Activated CD8-positive, alpha-beta T cell treated with anti-CD3 and anti-CD28 coated beads for 36 hours (primary cell): ENCODE data around the gene ERC2. TPM values are rescaled to one million over a fixed set of nuclear protein-coding genes. Genes with fewer than 3 reads are reported as not detected.

Source experiments
- ATAC-seq: fragments of 200-7000 bp; cut with Tn5 transposase; one replicate; pipeline ENCODE4 v1.10.0; 2021; ENCODE audit warnings: mild to moderate bottlenecking, moderate library complexity
- CTCF ChIA-PET: fragments of 350-600 bp; sonication (Branson Sonifier 250); formaldehyde crosslinking; loops from one replicate; lab custom pipeline; 2021; ENCODE audit warnings: antibody characterized with exemption; lab: Charles Lee
- POLR2A ChIA-PET: fragments of 350-600 bp; sonication (Branson Sonifier 250); formaldehyde crosslinking; loops from one replicate; lab custom pipeline; 2021; ENCODE audit warnings: antibody characterized with exemption; lab: Charles Lee
- DNase-seq: peaks from one replicate; pipeline ENCODE4 v3.0.0-alpha.2; 2020
- H3K27ac Mint-ChIP-seq: one replicate; pipeline ENCODE4 v1.8.0; 2021; ENCODE audit warnings: mild to moderate bottlenecking, mixed read lengths
- H3K27me3 Mint-ChIP-seq: one replicate; pipeline ENCODE4 v1.8.0; 2021; ENCODE audit warnings: mixed read lengths
- H3K36me3 Mint-ChIP-seq: one replicate; pipeline ENCODE4 v1.8.0; 2021; ENCODE audit warnings: low read depth, mixed read lengths
- H3K4me1 Mint-ChIP-seq: one replicate; pipeline ENCODE4 v1.8.0; 2021; ENCODE audit warnings: low read depth, mixed read lengths
- H3K4me3 Mint-ChIP-seq: one replicate; pipeline ENCODE4 v1.8.0; 2021; ENCODE audit warnings: mild to moderate bottlenecking, moderate library complexity, mixed read lengths
- H3K9me3 Mint-ChIP-seq: one replicate; pipeline ENCODE4 v1.8.0; 2021; ENCODE audit warnings: mixed read lengths
- intact Hi-C: fragments of 100-400 bp; cut with micrococcal nuclease; formaldehyde crosslinking; loops from one replicate; pipeline ENCODE4 v1.10.0; 2022
- total RNA-seq, 2 experiments: library from RNA; stranded (reverse); gene quantifications; one replicate each; pipeline ENCODE4 v1.2.3, GENCODE V29; 2021
- TF ChIP-seq, protein P1 (sequence below): fragments of 200-600 bp; IDR thresholded peaks from one replicate; pipeline ENCODE4 v1.8.0; 2022; ENCODE audit warnings: antibody characterized with exemption, mild to moderate bottlenecking

The ERC2 gene
- total RNA-seq, 2 experiments from 2014 or later = 0.18 to 0.52 TPM

DNA sequence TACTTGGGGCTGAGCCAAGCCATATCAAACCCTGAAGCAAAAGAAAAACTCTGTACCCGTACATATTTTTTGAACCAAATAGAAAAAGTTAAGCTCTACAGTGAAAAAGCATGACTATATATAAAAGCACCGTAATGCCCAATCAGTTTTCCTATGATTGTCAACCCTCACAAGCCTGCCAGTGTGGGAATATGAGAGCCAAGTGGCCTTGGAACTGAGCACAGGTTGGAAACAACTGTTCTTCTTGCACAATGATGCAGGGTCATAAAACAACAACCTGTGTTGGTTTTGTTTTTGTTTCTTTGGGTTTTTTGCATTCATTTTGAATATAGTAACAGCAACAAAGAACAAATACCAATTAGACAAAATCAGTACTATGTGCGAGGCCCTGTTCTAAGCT, 3.5 kb upstream of the ERC2 start:
- Mint-ChIP-seq H3K9me3 (no peaks in the 10 kb centered on the region), H3K4me3 (no peak overlapping the region), H3K27me3 (peaks cover 49% of the 10 kb centered on the region), H3K27ac (no peak overlapping the region), H3K4me1 (peaks cover 5% of the 10 kb centered on the region), H3K36me3 (no peaks in the 10 kb centered on the region)
- TF ChIP-seq, protein P1, sequence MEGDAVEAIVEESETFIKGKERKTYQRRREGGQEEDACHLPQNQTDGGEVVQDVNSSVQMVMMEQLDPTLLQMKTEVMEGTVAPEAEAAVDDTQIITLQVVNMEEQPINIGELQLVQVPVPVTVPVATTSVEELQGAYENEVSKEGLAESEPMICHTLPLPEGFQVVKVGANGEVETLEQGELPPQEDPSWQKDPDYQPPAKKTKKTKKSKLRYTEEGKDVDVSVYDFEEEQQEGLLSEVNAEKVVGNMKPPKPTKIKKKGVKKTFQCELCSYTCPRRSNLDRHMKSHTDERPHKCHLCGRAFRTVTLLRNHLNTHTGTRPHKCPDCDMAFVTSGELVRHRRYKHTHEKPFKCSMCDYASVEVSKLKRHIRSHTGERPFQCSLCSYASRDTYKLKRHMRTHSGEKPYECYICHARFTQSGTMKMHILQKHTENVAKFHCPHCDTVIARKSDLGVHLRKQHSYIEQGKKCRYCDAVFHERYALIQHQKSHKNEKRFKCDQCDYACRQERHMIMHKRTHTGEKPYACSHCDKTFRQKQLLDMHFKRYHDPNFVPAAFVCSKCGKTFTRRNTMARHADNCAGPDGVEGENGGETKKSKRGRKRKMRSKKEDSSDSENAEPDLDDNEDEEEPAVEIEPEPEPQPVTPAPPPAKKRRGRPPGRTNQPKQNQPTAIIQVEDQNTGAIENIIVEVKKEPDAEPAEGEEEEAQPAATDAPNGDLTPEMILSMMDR = no peak
- intact Hi-C loops = no loop called here
- DNase-seq (no peak), ATAC-seq (no peak)
- CTCF ChIA-PET = interaction anchor here (1.5 kb wide), 1 partner anchor 24 kb away, joined by 4 read pairs; no protein-coding TSS in a partner anchor
- POLR2A ChIA-PET = no interaction called here

DNA sequence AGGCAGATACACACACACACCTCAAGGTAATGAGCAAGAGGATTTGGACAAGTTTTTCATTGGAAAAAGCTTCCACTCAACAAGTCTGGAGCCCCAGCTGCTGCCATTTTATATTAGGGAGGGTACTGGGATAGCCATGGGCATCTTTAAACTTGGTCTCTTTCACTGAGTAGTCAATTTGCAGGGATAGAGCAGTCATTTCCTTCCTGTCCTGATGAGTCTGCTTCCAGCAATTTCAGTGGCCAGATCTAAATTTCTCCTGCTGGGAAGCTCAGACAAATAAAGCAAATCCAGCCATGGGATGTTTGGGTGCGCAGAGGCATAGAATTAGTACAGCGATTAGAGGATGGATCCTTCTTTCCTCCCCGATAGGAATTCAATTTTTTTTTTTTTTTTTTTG, 874 bp upstream of the ERC2 start:
- Mint-ChIP-seq H3K27me3 (peaks cover 59% of the 10 kb centered on the region), H3K4me1 (peaks cover 5% of the 10 kb centered on the region), H3K36me3 (no peaks in the 10 kb centered on the region), H3K27ac (no peak overlapping the region), H3K4me3 (peak overlapping the region; percentile 7), H3K9me3 (no peaks in the 10 kb centered on the region)
- POLR2A ChIA-PET = interaction anchor here (0.6 kb wide), 1 partner anchor 1231 kb away, joined by 3 read pairs; no protein-coding TSS in a partner anchor
- CTCF ChIA-PET = interaction anchor here (1.1 kb wide), 1 partner anchor 129 kb away, joined by 4 read pairs; no protein-coding TSS in a partner anchor
- ATAC-seq (no peak), DNase-seq (no peak)
- TF ChIP-seq, protein P1 = no peak
- intact Hi-C loops = no loop called here

DNA sequence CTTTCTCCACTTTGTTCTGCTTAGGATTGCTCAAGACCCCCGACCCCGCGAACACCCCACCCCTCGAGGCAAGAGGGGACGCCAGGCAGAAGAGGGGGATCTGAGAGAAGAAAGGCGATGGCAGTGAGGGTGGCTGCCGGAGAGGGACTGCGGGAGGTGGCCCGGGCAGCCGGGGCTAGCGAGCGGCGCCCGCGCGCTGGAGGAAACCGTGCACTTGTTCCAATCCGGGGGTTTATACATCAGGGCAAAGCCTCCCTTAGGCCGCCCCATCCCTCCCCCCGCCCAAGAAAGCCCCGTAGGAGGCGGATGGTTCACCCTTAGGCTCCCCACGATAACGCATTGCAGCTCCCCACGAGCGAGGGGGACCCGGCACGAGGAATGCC, 475 bp downstream of the ERC2 start:
- H3K4me3 Mint-ChIP-seq = peak overlapping the region; percentile 58
- H3K27me3 Mint-ChIP-seq = peaks cover 59% of the 10 kb centered on the region
- POLR2A ChIA-PET = no interaction called here
- H3K36me3 Mint-ChIP-seq = no peaks in the 10 kb centered on the region
- intact Hi-C loops = no loop called here
- ATAC-seq (no peak), DNase-seq (peak; percentile 10)
- CTCF ChIA-PET = no interaction called here
- peaks cover 5% of the 10 kb centered on the region for H3K4me1 Mint-ChIP-seq
- no peak overlapping the region for H3K27ac Mint-ChIP-seq
- H3K9me3 Mint-ChIP-seq = no peaks in the 10 kb centered on the region
- TF ChIP-seq, protein P1 = no peak

DNA sequence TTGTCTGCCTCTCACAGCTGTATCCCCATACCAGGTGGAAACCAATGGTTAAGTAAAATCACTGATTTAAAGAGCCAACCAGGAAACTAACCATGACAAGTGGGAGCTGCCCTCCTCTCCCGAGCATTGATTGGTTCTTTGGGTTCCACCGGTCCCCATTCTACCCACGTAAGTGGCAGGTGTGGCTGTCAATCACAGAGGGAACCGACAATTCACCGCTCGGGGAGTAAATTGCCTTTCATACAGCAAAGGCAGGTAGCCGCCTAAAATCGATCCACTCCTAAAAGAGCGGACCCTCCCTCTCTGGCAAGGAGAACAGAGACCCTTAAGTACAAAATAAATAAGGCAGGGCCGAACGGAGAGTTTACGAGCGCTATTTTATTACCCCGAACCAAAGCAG, 1.2 kb downstream of the ERC2 start:
- TF ChIP-seq, protein P1 = no peak
- peak; percentile 77 for ATAC-seq
- Mint-ChIP-seq H3K27ac (no peak overlapping the region), H3K27me3 (peaks cover 53% of the 10 kb centered on the region), H3K4me1 (peaks cover 5% of the 10 kb centered on the region), H3K4me3 (peak overlapping the region; percentile 58), H3K36me3 (no peaks in the 10 kb centered on the region), H3K9me3 (no peaks in the 10 kb centered on the region)
- ChIA-PET POLR2A (no interaction called here), CTCF (no interaction called here)
- intact Hi-C loops = no loop called here
- peak; percentile 63 for DNase-seq

DNA sequence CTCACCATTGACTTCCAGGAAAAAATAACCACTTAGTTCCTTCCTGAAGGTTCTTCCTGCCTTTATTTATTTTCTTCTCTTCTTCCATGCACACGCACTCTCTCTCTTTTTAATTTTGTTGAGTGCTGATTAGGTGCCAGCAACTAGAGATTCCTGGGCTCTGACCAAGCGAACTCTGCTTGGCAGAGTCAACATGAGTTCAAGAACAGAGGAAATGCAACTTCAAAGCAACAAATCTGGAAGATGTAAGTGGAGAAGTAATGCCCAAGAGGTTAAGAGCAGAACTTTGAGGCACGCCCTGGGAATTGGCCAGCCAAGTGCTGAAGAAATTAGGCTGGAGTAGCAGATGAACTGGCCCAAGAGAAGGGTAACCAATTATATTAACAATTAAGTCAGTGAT, 8.5 kb downstream of the ERC2 start:
- DNase-seq (no peak), ATAC-seq (no peak)
- H3K27me3 Mint-ChIP-seq = peaks cover 24% of the 10 kb centered on the region
- H3K27ac Mint-ChIP-seq = no peak overlapping the region
- intact Hi-C loops = no loop called here
- no peaks in the 10 kb centered on the region for H3K4me1 Mint-ChIP-seq
- H3K4me3 Mint-ChIP-seq = no peak overlapping the region
- POLR2A ChIA-PET = no interaction called here
- H3K36me3 Mint-ChIP-seq = no peaks in the 10 kb centered on the region
- TF ChIP-seq, protein P1 = no peak
- H3K9me3 Mint-ChIP-seq = no peaks in the 10 kb centered on the region
- CTCF ChIA-PET = no interaction called here
